Measurements from ENCODE around the gene ZCCHC7.
"Not testable (repeated sequence)": the region's sequence is repeated elsewhere in the genome, so short reads cannot be mapped to it uniquely, and the experiment has no call there.

ZCCHC7 gene

DNA sequence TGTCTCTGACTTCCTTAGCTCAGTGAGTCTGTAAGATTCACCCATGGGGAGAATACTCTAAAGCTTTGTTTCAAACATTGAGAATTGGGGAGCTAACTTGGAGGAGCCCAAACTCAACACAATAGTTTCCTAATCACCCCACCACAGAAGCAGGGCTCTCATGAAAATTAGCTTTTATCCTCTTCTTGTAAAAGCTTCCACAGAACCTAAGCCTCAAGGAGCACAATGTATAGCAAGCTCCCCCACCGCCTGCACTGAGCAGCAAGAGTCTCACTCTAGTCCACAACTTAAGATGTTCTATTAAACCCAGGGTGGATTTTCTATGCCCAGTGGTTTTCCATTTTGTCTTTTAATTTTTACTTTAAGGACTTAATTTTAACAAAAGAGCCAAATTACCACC, 253.2 kb downstream of the ZCCHC7 start:
- no peak for DNase-seq (ENCODE audit: low spot score)

DNA sequence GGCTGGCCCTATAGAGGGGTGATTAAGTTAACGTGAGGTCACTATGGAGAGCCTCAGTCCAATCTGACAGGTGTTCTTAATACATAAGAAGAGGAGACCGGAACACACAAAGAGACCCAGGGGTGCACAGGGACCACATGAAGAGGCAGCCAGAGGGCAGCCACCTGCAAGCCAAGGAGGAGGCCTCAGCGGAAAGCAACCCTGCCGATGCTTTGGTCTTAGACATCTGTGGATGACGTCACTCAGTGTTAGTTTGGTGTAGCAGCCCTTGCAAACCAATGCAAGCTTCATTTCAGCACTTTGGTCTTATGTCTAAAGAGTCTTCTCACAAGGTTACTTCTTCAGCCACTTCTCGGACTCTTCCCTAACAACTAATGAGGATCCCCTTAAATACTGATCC, 254.5 kb downstream of the ZCCHC7 start:
- no peak for DNase-seq (ENCODE audit: low spot score)

DNA sequence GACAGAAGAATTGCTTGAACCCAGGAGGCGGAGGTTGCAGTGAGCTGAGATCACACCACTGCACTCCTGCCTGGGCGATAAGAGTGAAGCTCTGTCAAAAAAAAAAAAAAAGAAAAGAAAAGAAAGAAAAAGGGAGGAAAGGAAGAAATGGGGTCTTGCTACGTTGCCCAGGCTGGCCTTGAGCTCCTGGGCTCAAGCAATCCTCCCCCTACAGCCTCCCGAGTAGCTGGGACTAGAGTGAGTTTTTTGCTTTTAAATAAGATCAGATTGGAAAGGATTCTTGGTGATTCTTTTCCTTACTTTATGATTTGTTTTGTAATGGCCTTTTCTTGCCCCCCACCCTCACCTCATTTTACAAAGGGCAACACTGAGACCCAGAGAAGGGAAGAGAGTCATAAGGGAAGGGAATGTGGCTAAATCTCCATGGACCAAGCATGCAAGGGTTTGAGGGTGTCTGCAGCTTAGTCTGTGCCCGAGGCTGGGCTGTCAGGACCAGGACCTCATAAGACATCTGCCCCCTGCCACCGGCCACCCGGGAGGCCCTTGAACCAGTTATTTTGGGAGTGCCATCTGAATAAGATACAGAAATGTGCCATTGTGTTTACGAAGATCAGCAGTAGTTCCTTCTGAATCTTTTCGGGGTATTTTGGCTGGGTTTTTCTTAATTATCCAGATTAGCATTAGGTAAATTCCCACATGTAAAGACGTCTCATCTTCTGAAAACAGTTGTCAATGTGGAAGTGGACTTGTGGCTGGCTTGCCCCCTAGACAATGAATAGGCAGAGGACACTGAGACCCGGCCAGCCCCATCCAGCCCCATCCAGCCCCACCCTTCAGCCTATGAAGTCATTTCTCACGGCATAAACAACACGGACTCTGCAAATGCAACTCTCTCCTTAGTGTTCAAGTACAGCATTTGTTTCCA, 257.6 kb downstream of the ZCCHC7 start:
- no peak for DNase-seq (ENCODE audit: low spot score)

DNA sequence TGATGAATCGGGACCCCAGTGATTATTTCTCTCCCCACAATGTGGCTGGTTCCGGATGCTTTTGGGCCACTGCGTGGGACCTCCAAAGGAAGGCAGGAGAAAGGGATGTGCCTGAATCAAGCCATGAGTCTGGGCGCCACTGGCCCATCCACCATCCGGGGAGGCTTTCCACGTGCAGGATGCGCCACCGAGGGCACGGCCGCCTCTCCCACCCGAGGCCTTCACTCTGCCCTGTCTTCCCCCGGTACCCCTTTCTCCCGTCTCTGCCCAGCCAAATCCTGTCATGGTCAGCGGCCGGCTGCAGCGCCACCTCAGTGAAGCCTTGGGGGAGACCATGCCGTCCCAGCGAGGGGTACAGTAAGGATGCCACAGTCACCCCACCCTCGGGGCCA, 258.2 kb downstream of the ZCCHC7 start:
- no peak for DNase-seq (ENCODE audit: low spot score)

DNA sequence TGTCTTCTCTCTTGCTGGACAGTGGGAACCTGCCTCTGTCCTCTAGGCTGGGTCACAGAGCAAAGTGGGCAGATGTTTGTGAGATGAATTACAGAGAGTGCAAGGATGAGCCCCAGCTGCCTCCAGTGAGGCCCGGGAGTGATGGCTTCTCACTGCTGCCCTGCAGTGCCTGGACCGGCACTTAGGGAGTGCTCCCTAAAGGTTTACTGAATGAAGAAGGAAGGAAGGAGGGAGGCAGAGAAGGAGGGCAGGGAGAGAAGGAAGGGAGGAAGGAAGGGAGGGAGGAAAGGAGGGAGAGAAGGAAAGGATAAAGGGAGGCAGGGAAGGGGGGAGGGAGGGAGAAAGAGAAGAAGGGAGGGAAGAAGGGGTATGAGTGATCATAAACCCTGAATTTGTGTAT, 259.5 kb downstream of the ZCCHC7 start:
- no peak for DNase-seq (ENCODE audit: low spot score)

DNA sequence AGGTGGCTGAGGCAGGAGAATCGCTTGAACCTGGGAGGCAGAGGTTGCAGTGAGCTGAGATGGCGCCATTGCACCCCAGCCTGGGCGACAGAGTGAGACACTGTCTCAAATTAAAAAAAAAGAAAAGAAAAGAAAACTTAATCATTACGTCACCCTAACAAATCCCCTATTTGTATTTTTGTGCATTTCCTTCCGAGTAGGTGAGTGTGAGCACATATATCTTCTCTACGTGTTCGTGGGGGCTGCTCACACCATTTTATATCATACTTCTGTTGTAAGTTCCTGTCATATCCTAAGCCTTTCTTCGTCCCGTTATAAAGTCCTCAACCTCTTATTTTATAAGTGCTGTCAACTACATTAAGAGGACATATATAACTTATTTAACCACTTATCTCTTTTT, 260.2 kb downstream of the ZCCHC7 start:
- DNase-seq (ENCODE audit: low spot score): no peak

DNA sequence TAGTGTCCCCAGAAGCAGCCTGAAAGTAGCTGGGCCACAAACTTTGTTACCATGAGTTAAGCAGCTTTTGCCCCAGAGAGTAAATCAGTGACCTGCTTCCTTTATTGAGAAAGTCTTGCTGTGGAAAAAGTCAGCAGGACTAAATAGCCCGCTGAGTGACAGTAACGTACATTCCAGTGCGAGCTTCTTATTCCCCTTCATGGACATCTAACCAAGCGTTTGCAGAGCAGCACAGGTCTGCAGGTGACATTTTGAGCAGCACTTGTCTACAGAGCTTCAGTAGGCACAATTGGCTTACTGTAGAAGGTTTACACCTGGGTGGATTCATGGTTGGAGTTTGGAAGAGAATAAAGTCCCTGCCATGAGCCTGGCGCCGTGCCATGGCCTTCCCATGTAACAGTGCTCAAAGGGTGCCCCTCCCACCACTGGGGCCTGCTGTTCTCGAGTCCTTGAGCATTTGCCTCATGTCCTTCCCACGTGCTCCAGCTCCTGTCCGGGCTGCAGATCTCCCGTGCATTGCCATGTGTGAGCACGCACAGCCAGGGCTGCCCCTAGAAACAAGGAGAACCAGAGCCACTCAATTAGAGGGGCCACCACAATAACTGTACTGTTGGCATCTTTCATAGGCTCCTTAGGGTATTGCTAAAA, 260.8 kb downstream of the ZCCHC7 start:
- DNase-seq (ENCODE audit: low spot score): no peak

DNA sequence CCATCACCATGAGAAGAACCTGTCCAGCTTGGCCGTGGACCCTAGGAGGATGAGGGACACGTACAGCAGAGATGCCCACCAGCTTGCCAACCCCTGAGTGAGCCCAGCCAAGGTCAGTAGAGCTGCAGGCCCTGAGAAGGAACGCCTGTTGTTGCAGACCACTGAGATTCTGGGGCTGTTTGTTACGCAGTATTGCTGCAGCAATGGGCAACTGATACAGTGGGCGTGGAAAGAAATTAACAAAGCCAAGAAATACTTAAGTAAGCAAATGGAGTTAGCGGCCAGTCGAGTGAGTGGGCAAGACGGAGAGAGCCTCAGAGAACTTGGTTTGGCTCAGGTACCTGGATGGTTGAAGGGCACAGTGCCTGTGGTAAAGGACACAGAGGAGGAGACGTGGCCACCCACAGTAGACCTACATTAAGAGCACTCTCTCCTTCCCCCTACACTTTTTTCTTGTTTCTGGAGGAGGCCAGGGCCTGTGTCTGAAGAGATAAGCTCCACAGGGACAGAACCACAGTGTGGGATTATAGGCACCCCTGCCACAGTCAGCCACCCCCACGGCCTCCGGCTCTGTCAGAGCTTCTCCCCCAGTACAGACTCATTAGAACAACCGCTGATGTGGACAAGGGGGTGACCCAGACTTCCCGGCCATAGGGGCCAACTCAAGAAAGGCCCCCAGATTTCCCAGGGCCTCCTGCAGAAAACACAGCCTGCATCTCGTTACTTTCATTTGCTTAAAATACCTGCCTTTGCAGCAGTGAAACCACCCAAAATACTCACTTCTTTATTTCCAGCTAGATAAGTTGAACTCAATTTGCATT, 262.0 kb downstream of the ZCCHC7 start:
- DNase-seq (ENCODE audit: low spot score): no peak

DNA sequence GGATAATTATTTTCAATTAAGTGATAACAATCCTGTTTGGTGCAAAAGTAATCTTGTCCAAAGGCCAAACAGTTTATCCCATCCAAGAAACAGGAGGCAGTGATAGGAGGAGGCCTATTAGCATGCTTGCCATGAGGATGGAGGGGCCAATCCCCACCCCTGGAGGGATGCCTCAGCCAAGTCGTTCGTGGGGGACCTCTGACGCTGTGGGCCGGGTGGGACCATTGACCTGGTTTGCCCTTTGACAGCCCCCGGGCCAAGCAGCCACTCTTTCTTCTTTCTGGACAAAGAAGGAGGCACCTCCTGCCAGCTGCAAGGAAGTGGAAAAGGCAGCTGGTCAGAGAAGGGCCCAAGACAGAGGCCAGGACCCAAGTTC, 262.6 kb downstream of the ZCCHC7 start:
- no peak for DNase-seq (ENCODE audit: low spot score)

DNA sequence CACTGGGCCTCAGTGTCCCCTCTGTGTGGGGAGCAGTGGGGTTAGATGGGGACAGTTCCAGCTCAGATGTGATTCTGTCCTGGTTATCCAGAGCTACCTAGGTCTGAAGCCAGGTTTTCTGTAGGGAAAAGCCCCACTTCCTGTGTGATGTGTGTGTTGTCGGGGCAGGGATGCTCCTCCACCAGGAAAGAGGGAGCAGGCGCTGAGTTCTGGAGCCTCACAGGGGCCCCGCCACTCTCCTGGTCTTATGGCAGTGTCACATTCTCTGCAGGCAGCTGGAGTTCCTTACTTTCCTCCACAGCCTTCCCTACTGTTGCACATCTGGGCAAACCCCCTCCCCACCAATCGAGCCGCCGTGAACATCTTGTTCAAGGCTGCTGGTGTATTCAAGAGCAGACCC, 263.0 kb downstream of the ZCCHC7 start:
- DNase-seq (ENCODE audit: low spot score): no peak

DNA sequence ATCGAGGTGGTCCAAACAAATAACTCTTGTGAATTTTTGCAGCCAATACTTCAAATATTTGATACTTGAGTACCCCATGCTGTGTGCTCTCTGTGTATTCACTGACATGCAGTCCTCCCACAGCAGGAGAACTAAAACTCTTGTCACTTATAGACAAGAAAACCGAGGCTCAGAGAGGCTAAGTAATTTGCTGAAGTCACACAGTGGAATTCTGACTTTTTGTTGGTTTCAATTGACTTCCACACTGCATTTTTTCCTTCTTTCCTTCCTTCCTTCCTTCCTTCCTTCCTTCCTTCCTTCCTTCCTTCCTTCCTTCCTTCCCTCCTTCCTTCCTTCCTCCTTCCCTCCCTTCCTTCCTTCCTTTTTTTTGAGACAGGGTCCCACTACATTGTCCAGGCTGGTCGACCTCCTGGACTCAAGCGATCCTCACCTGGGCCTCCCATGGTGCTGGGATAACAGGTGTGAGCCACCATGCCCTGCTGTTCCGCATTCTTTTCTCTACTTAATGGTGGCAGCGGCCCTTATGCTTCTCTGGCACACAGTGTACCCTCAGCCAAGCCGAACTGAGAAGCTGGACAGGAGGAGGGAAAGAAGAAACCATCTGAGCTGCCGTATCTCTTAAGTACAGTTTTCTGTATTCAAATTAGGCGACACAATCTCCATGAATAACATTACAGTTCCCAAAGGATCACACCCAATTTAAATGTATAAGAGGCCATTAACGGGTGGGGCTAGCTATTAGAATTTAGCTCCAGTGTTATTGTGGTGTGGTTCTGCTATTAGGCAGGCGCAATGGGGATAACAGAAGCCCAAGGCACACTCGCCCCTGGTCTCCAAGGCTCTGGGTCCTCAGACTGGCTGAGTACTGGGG, 263.7 kb downstream of the ZCCHC7 start:
- DNase-seq (ENCODE audit: low spot score): no peak

DNA sequence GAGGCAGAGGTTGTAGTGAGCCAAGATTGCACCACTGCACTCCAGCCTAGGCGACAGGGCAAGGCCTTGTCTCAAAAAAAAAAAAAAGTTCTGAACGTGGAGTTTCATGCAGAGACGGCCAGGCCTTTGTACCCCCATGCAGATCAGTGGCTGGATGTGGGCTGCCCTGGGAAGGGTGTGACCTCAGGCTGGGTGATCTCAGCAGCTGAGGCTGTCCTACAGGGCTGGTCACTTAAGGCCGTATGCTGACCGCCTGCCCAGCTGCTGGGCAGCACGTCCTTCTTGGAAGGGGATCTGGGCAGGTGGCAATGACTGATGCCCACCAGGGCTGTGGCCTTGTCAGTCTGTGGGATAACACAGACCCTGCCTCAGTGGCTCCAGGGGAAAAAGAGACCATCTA, 264.9 kb downstream of the ZCCHC7 start:
- no peak for DNase-seq (ENCODE audit: low spot score)

DNA sequence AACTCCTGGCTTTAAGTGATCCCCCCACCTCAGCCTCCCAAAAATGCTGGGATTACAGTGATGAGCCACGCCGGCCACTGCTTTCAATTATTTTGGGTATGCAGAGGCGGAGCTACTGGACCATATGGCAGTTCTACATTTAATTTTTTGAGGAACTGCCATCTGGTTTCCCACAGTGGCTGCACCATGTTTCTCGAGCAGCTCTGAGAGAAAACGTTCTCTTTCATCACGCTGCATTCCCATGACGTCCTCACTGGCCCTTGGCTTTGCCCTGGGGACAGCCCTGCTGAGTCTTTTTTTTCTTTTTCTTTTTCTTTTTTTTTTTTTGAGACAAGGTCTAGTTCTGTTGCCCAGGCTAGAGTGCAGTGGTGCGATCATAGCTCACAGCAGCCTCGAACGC, 266.6 kb downstream of the ZCCHC7 start:
- no peak for DNase-seq (ENCODE audit: low spot score)

DNA sequence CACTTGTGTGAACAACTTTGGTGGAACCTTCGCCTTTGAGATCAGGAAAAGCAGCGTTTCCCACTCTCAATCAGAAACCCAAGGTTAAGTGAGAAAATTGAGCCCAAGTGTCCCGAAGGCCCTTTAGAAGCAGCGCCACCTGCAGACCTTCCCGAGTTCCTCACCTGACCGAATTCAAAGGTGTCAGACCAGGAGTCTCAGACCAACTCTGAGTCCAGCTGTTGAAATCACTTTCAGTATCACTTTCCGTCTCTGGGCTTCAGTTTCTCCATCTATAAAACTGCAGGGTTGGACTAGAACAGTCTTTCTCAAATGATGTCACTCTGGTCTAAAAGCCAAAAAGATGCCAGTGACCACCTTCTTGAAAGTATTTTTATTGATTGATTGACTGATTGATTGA, 270.4 kb downstream of the ZCCHC7 start:
- DNase-seq (ENCODE audit: low spot score): no peak

DNA sequence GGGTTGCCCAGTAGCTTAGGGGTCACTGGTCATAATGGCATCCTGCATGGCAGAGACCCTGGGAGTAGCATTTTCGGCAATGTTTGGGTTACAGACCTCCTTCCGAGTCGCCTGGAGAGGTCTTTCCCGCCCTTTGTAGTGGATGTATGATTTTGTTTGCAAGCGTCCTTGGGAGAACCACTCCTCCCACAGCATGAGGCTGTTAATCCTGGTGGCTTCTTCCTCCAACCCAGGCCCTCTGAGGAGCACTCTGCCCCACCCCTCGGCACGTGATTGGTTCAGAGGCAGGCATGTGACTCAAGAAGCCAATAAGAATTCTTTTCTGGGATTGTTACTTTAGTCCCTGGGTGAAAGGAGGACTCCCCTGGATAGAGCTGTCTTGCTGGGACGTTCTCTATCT, 271.9 kb downstream of the ZCCHC7 start:
- DNase-seq (ENCODE audit: low spot score): no peak

DNA sequence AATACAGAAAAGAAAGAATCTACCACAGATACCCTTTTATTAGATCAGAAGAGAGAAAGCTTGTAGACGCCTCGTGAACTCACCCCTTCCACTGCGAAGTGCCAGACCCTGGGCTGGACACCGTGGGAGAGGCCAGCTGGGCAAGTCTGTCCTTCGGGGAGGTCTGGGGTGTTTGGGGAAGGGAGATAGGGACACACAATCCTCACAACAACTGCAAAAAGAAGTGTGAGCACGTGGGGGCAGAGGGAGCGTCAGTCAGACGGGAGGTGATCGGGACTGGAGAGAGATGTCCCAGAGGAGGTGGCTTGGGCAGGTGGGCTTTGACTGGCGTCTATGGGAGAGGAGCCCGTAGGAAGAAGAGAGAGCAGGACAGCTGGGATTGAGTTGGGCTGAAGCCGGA, 274.9 kb downstream of the ZCCHC7 start:
- DNase-seq (ENCODE audit: low spot score): no peak

DNA sequence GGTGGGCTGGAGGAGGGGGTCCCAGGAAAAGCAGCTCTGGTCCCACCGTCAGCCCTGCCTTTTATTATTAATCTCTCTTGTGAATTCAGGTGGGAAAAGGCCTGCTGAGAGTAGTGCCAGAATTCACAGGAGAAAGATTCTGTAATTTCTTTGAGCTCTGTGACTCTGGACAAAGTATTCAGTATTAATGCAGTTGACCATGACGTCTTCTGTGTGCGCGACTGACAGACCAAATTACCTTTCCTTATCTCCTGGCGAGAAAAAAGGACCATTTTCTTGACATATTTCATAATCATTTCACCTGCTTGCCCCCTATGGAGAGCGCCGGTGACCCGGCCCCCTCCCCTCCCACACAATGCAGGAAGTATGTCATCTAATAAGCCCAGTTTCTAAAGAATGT, 275.3 kb downstream of the ZCCHC7 start:
- no peak for DNase-seq (ENCODE audit: low spot score)

DNA sequence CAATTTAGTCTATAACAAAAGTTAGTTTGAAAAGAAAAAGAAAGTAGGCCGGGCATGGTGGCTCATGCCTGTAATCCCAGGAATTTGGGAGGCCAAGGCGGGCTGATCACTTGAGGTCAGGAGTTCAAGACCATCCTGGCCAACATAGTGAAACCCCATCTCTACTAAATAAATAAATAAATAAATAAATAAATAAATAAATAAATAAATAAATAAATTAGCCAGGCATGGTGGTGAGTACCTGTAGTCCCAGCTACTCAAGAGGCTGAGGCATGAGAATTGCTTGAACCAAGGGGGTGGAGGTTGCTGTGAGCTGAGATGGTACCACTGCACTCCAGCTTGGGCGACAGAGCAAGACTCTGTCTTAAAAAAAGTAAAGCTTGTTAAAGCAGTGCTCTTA, 277.6 kb downstream of the ZCCHC7 start:
- DNase-seq (ENCODE audit: low spot score): not testable (repeated sequence)

DNA sequence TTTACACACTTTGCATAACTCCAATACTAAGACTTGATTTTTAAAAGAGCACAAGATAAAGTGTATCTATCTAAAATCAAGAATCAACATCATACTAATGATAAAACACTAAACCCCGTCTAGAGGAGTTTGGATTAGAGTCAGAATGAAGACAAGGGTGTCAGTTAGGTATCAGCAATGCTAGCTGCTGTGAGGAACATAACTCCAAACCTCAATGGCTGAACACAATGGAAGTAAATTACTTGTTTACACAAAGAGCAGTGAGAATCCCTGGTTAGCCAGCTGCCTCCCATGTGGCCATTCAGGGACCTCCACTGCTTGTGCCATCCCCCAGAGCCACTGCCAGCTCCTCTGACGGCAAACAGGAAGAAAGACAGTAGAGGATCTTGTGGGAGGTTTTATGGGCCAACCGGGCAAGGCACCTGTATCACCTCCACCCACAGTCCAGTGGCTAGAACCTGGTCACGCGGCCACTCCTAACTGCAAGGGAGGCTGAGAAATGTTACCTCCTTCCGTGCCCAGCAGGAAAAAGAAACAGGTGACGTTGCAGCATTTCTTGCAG, 278.2 kb downstream of the ZCCHC7 start:
- DNase-seq (ENCODE audit: low spot score): no peak

DNA sequence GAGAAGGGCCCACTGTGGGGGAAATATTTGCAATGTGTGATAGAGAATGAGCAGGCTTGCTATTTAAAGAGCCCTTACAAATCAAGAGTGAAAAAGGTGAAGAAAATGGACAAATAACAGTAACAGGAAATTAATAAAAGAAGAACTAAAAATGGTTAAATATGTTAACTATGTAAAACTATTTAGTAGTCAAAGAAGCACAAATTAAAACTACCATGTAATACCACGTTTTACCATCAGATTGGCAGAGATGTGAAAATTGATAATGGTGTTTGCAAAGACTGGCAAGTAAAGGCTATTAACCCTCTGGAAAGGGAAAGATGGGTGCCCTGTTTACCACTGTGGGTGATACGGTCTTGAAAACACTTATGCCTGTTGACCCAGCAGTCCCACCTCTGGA, 279.0 kb downstream of the ZCCHC7 start:
- DNase-seq (ENCODE audit: low spot score): no peak

DNA sequence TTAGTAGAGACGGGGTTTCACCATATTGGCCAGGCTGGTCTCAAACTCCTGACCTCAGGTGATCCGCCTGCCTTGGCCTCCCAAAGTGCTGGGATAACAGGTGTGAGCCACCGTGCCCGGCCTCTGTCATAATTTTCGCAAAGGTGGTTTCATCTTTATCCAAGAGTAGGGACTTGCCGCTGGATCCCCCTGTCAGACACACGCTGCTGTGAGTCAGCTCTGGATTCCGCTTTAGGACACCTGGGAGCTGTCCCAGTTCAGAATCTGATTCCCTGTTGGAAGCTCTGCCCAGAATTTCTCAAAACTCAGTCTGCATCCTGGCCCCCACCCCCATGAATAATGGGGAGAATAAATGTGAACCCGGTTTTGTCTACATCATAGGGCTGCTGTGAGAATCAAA, 284.2 kb downstream of the ZCCHC7 start:
- DNase-seq (ENCODE audit: low spot score): no peak

DNA sequence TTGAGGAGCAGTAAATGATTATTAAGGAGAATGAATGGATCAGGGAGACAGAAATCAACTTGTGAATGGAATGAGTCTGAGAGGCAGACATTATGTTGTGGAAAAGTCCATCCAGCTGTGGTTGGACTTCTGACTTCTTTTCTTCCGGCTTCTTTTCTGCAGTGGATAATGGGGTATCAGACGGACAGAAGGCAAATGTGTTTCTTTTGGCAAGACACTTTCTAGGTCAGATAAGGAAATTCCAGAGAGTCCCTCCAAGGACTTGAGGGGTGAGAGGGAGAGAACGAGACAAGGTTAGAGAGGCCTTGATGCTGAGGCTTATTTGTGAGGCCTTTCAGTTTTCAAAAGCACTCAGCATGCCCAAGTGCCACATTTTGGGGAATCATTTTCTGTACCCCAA, 285.0 kb downstream of the ZCCHC7 start:
- DNase-seq (ENCODE audit: low spot score): no peak
